ENCODE data around the gene RAB5B. TPM values are rescaled to one million over a fixed set of nuclear protein-coding genes. Genes with fewer than 3 reads are reported as not detected.

RAB5B gene
- total RNA-seq, 2 donors from 2014 or later, result 91.3 to 95.5 TPM

DNA sequence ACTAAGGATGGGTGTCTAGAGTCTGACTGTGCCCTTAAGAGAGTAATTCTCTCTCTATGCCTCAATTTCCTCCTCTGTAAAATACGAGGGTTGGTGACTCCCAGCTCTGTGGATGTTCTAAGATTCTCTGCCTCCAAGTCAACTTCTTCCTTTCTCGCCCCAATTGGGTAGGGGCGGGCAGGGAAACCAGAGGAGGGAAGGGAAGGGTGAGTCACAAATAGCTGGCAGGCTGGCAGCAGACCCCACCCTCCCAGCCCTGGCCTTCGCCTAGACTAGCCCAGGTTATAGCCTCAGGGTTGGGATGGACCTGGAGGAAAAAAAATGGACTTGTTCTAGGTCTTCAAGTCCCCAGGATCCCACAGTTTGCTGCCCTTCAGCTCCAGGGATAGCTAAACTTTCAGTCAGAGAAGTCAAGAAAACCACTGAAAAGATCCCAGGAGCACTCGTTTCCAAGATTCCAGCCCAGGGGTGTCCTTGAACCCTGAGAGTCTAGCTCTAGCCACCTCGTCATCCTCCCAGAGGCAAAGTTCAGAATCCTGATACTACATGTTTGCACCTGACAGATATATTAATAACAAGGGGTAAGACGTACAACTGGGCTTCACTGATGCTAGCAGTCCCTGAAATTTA lies 40.6 kb upstream of the RAB5B start:
- Mint-ChIP-seq H3K4me1 (peaks cover 11% of the 10 kb centered on the region), H3K4me3 (no peak overlapping the region), H3K27ac (no peak overlapping the region), H3K27me3 (ENCODE audit: insufficient read depth) (peaks cover 70% of the 10 kb centered on the region), H3K36me3 (ENCODE audit: low read depth) (no peaks in the 10 kb centered on the region), H3K9me3 (no peaks in the 10 kb centered on the region)
- no peak overlapping the region for H3K27ac ChIP-seq (ENCODE audit: low read depth, low read length)
- H3K27me3 ChIP-seq (ENCODE audit: control insufficient read depth, insufficient read depth, low read length, poor library complexity, severe bottlenecking), result peaks cover 37% of the 10 kb centered on the region
- 83 to 96% methylated on average over 3 to 5 of the region's 7 CpGs for whole genome bisulfite sequencing, 2 experiments (ENCODE audit: insufficient coverage in 1 of 2, insufficient read length in 1 of 2)
- H3K9ac ChIP-seq (ENCODE audit: extremely low read depth, low read length, poor library complexity, severe bottlenecking), result no peak overlapping the region
- peaks cover 6% of the 10 kb centered on the region for H3K4me1 ChIP-seq (ENCODE audit: control insufficient read depth, insufficient read depth, low read length)
- H3K36me3 ChIP-seq (ENCODE audit: control insufficient read depth, insufficient read depth, low read length), result no peaks in the 10 kb centered on the region
- no peaks in the 10 kb centered on the region for H3K9me3 ChIP-seq (ENCODE audit: control insufficient read depth, low read length)
- TF ChIP-seq, protein P1, sequence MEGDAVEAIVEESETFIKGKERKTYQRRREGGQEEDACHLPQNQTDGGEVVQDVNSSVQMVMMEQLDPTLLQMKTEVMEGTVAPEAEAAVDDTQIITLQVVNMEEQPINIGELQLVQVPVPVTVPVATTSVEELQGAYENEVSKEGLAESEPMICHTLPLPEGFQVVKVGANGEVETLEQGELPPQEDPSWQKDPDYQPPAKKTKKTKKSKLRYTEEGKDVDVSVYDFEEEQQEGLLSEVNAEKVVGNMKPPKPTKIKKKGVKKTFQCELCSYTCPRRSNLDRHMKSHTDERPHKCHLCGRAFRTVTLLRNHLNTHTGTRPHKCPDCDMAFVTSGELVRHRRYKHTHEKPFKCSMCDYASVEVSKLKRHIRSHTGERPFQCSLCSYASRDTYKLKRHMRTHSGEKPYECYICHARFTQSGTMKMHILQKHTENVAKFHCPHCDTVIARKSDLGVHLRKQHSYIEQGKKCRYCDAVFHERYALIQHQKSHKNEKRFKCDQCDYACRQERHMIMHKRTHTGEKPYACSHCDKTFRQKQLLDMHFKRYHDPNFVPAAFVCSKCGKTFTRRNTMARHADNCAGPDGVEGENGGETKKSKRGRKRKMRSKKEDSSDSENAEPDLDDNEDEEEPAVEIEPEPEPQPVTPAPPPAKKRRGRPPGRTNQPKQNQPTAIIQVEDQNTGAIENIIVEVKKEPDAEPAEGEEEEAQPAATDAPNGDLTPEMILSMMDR (conservative IDR thresholded peaks at IDR 0.05), result no peak
- H3K4me3 ChIP-seq (ENCODE audit: low read length), result no peak overlapping the region
- no peak for DNase-seq

DNA sequence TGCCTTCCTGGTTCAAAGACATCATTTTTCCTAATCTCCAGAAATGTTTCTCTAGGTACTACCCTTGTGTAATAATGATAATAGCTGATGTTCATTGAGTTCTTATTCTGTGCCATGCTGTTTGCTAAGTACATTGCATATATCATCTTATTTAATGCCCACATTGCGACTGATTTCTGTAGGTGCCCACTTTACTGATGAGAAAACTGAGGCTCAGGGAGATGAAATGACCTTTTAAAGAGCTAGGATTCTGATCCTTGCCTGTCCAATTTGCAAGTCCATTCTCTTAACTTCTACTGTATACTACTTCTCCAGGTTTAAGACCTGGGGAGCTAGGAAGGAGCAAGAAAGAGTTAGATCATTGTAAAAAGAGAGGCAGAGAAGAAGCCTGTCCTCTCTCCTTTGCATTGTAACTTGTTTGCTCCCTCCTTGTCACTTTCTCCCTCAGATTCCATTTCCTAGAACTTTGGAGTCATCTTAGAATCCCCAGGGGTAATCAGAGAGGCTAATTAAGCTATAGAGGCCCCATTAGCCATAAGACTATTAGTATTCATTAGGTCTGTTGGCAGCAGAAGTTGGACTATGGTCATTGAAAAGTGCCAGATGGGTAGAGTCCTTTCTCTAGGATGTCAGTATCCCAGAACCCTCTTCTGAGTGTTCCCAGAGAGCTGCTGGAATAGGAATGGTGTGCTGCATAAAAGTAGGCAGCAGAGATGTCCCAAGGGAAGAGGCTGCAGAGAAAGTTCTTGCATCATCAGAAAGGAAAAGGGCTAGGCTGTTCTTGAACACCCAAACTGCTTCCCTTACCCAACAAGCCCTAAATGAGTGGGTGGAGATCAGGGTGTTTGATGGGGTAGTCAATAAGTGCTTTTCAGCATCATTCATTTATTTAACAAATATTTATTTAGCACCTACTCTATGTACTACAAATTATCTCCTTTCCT lies 39.8 kb upstream of the RAB5B start:
- H3K27ac ChIP-seq (ENCODE audit: low read depth, low read length), result no peak overlapping the region
- H3K4me1 ChIP-seq (ENCODE audit: control insufficient read depth, insufficient read depth, low read length), result peaks cover 6% of the 10 kb centered on the region
- no peak overlapping the region for H3K4me3 Mint-ChIP-seq
- no peaks in the 10 kb centered on the region for H3K9me3 Mint-ChIP-seq
- WGBS, 2 experiments (ENCODE audit: insufficient coverage in 1 of 2, insufficient read length in 1 of 2), result 100% methylated on average over 1 of the region's 1 CpG
- no peaks in the 10 kb centered on the region for H3K36me3 ChIP-seq (ENCODE audit: control insufficient read depth, insufficient read depth, low read length)
- H3K27me3 ChIP-seq (ENCODE audit: control insufficient read depth, insufficient read depth, low read length, poor library complexity, severe bottlenecking), result peaks cover 39% of the 10 kb centered on the region
- H3K9me3 ChIP-seq (ENCODE audit: control insufficient read depth, low read length), result no peaks in the 10 kb centered on the region
- no peaks in the 10 kb centered on the region for H3K36me3 Mint-ChIP-seq (ENCODE audit: low read depth)
- no peak overlapping the region for H3K9ac ChIP-seq (ENCODE audit: extremely low read depth, low read length, poor library complexity, severe bottlenecking)
- TF ChIP-seq, protein P1 (conservative IDR thresholded peaks at IDR 0.05), result no peak
- peaks cover 72% of the 10 kb centered on the region for H3K27me3 Mint-ChIP-seq (ENCODE audit: insufficient read depth)
- no peak overlapping the region for H3K27ac Mint-ChIP-seq
- no peak for DNase-seq
- no peak overlapping the region for H3K4me3 ChIP-seq (ENCODE audit: low read length)
- peaks cover 11% of the 10 kb centered on the region for H3K4me1 Mint-ChIP-seq

DNA sequence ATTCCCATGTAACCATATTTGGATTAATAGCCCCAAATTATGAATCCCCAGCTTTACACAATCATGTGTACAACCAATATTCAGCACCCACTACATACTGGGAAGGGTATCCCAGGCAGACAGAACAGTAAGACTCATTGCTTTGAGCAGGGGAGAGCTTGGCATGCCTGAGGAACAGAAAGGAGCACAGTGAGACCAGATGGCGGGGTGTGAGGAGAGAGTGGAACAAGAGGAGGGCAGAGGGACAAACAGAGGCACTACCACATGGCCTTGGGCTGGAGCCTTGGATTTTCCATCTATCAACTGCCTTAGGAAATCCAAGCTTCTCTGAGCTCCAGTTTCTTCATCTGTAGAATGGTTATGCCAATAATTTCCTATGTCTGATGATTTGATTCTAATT lies 39.1 kb upstream of the RAB5B start:
- H3K36me3 Mint-ChIP-seq (ENCODE audit: low read depth), result no peaks in the 10 kb centered on the region
- Histone ChIP-seq H3K4me1 (ENCODE audit: control insufficient read depth, insufficient read depth, low read length) (peaks cover 6% of the 10 kb centered on the region), H3K27me3 (ENCODE audit: control insufficient read depth, insufficient read depth, low read length, poor library complexity, severe bottlenecking) (peaks cover 41% of the 10 kb centered on the region), H3K27ac (ENCODE audit: low read depth, low read length) (no peak overlapping the region), H3K9me3 (ENCODE audit: control insufficient read depth, low read length) (no peaks in the 10 kb centered on the region), H3K36me3 (ENCODE audit: control insufficient read depth, insufficient read depth, low read length) (no peaks in the 10 kb centered on the region), H3K9ac (ENCODE audit: extremely low read depth, low read length, poor library complexity, severe bottlenecking) (no peak overlapping the region), H3K4me3 (ENCODE audit: low read length) (no peak overlapping the region)
- H3K27ac Mint-ChIP-seq, result no peak overlapping the region
- H3K4me1 Mint-ChIP-seq, result peaks cover 11% of the 10 kb centered on the region
- H3K27me3 Mint-ChIP-seq (ENCODE audit: insufficient read depth), result peaks cover 74% of the 10 kb centered on the region
- 81 to 100% methylated on average over 1 of the region's 1 CpG for WGBS, 2 experiments (ENCODE audit: insufficient coverage in 1 of 2, insufficient read length in 1 of 2)
- TF ChIP-seq, protein P1 (conservative IDR thresholded peaks at IDR 0.05), result no peak
- DNase-seq, result no peak
- H3K4me3 Mint-ChIP-seq, result no peak overlapping the region
- H3K9me3 Mint-ChIP-seq, result no peaks in the 10 kb centered on the region

Measured in endodermal cell (in vitro differentiated cells).